ENCODE measurements around the gene GOLM1. TPM values are rescaled to one million over a fixed set of nuclear protein-coding genes. Genes with fewer than 3 reads are reported as not detected.

Gene GOLM1
- total and polyA plus RNA-seq, 2 of the 8 experiments (the other 6 are each of a cell fraction or from before 2014, with no cell fraction given), result 45.9 to 88.9 TPM

DNA sequence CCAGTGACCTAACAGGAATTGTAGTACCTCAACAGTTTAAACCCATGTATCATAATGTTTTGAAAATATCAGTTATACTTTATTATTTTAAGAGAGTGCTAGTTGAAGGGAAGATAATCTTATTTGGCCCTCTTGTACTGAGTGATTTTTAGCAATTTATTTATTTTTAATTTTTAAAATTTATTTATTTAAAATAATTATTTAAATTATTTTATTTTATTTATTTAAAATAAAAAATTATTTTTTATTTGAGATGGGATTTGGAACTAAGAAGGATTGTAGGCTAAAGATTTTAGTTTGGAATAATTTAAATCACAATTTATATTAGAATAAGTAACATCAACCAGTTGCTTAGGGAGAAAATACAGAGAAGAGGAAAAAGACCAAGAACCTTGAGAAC lies 104.3 kb downstream of the GOLM1 start (continued):
- TF ChIP-seq SIX5 (IDR thresholded peaks at IDR 0.05; ENCODE audit: low read depth, low read length), result no peak
- no peak for TF ChIP-seq KDM5A (IDR thresholded peaks at IDR 0.05; ENCODE audit: low read length)
